Liver (tissue), 9 donors: ENCODE measurements around the gene ZNF260. TPM values are rescaled to one million over a fixed set of nuclear protein-coding genes. Genes with fewer than 3 reads are reported as not detected.
A peak's percentile ranks its signal among the peaks of the same experiment; 100 is the strongest.

Source experiments
- DNase-seq: peaks from one replicate; pipeline ENCODE4 v3.0.0-alpha.2; 2017; ENCODE audit warnings: low spot score
- H3K27ac ChIP-seq, 2 donors: one replicate each; pipeline ENCODE4 v1.7.0; 2013; ENCODE audit warnings: inconsistent platforms in 2 of 2, low read length in 2 of 2, control low read depth in 1 of 2, low read depth in 1 of 2, mild to moderate bottlenecking in 1 of 2
- H3K27me3 ChIP-seq, 4 donors: one replicate each; pipeline versions ENCODE4 v1.6.1 to v1.7.0; 2013; ENCODE audit warnings: low read length in 3 of 4, inconsistent platforms in 1 of 4, mild to moderate bottlenecking in 1 of 4, moderate library complexity in 1 of 4; ENCODE audit not compliant: control insufficient read depth in 4 of 4, insufficient read depth in 4 of 4
- H3K36me3 ChIP-seq, 4 donors: one replicate each; pipeline versions ENCODE4 v1.6.1 to v1.7.0; 2013; ENCODE audit warnings: low read length in 3 of 4, mild to moderate bottlenecking in 3 of 4, low read depth in 1 of 4, moderate library complexity in 1 of 4; ENCODE audit not compliant: control insufficient read depth in 4 of 4, insufficient read depth in 3 of 4
- H3K4me1 ChIP-seq, 4 donors: one replicate each; pipeline versions ENCODE4 v1.6.1 to v1.7.0; 2013; ENCODE audit warnings: low read length in 3 of 4, mild to moderate bottlenecking in 3 of 4, moderate library complexity in 1 of 4; ENCODE audit not compliant: control insufficient read depth in 4 of 4, insufficient read depth in 4 of 4
- H3K4me3 ChIP-seq, 3 donors: one replicate each; pipeline versions ENCODE4 v1.6.1 to v1.7.0; 2013; ENCODE audit warnings: low read length in 3 of 3, control low read depth in 1 of 3, low read depth in 1 of 3, mild to moderate bottlenecking in 1 of 3
- H3K9ac ChIP-seq, 2 donors: one replicate each; pipeline ENCODE4 v1.7.0; 2013; ENCODE audit warnings: low read length in 2 of 2, mild to moderate bottlenecking in 2 of 2, moderate library complexity in 2 of 2, control low read depth in 1 of 2, low read depth in 1 of 2
- H3K9me3 ChIP-seq, 4 donors: one replicate each; pipeline versions ENCODE4 v1.6.1 to v1.7.0; 2013; ENCODE audit warnings: low read length in 3 of 4; ENCODE audit not compliant: control insufficient read depth in 4 of 4
- FOXA1 ChIP-seq: IDR thresholded peaks from 2 replicates; pipeline ENCODE4 v1.6.1; 2016; ENCODE audit warnings: antibody characterized with exemption
- FOXA2 ChIP-seq: IDR thresholded peaks from 2 replicates; pipeline ENCODE4 v1.6.1; 2016; ENCODE audit warnings: antibody characterized with exemption
- GABPA ChIP-seq, 2 donors: IDR thresholded peaks in 1 of 2; conservative IDR thresholded peaks in 1 of 2; 2 replicates each; pipeline ENCODE4 v1.6.1; 2016; ENCODE audit warnings: antibody characterized with exemption in 2 of 2, mild to moderate bottlenecking in 1 of 2, moderate library complexity in 1 of 2
- HNF4A ChIP-seq, 2 donors: conservative IDR thresholded peaks; 2 replicates each; pipeline ENCODE4 v1.6.1; 2016; ENCODE audit warnings: antibody characterized with exemption in 2 of 2, mild to moderate bottlenecking in 2 of 2
- HNF4G ChIP-seq: IDR thresholded peaks from 2 replicates; pipeline ENCODE4 v1.6.1; 2016; ENCODE audit warnings: antibody characterized with exemption
- JUND ChIP-seq, 2 donors: IDR thresholded peaks; 2 replicates each; pipeline ENCODE4 v1.6.1; 2016; ENCODE audit warnings: antibody characterized with exemption in 2 of 2
- NR2F2 ChIP-seq: IDR thresholded peaks from 2 replicates; pipeline ENCODE4 v1.6.1; 2016; ENCODE audit warnings: antibody characterized with exemption
- RAD21 ChIP-seq, 2 donors: IDR thresholded peaks; 2 replicates each; pipeline ENCODE4 v1.6.1; 2016; ENCODE audit warnings: antibody characterized with exemption in 2 of 2, mild to moderate bottlenecking in 2 of 2
- RXRA ChIP-seq, 2 donors: IDR thresholded peaks; 2 replicates each; pipeline ENCODE4 v1.6.1; 2017 to 2018; ENCODE audit warnings: antibody characterized with exemption in 2 of 2, mild to moderate bottlenecking in 1 of 2
- SP1 ChIP-seq: IDR thresholded peaks from 2 replicates; pipeline ENCODE4 v1.6.1; 2018; ENCODE audit warnings: antibody characterized with exemption, mild to moderate bottlenecking
- TAF1 ChIP-seq: conservative IDR thresholded peaks from 2 replicates; pipeline ENCODE4 v1.6.1; 2016; ENCODE audit warnings: antibody characterized with exemption, mild to moderate bottlenecking
- YY1 ChIP-seq: IDR thresholded peaks from 2 replicates; pipeline ENCODE4 v1.6.1; 2016; ENCODE audit warnings: antibody characterized with exemption, mild to moderate bottlenecking
- WGBS: extraction: QIAGEN DNeasy Blood & Tissue Kit; methylation state at CpG from one replicate; pipeline ENCODE4 v1.1.7; 2013; 5-methylcytosine and 5-hydroxymethylcytosine counted together
- polyA plus RNA-seq, 2 donors: library from polyadenylated mRNA; stranded (reverse) in 1 of 2; unstranded in 1 of 2; fragments of 200-250 nt in 1 of 2; fragments of >200 nt in 1 of 2; fragmentation: Nextera tagmentation in 1 of 2; extraction: Ambion mirVana in 1 of 2; gene quantifications; one replicate each; pipeline versions ENCODE4 v1.2.1 to v1.2.3, GENCODE V29; 2013 to 2015
- total RNA-seq, 2 donors: library from RNA; depleted of rRNA; stranded (reverse); fragments of >200 nt; gene quantifications; one replicate each; pipeline ENCODE4 v1.2.3, GENCODE V29; 2014
- TF ChIP-seq, protein P1 (sequence below): IDR thresholded peaks from 2 replicates; pipeline ENCODE4 v1.6.1; 2016; ENCODE audit warnings: antibody characterized with exemption
- TF ChIP-seq, protein P2 (sequence below): fragments of 150-350 bp; IDR thresholded peaks from 2 replicates; pipeline ENCODE4 v1.5.1; 2017; ENCODE audit warnings: improper control_type of control experiment, low read depth, low read length; ENCODE audit not compliant: missing input control
- TF ChIP-seq, protein P3 (sequence below): IDR thresholded peaks from 2 replicates; pipeline ENCODE4 v1.6.1; 2016; ENCODE audit warnings: antibody characterized with exemption
- TF ChIP-seq, protein P4 (sequence below): IDR thresholded peaks from 2 replicates; pipeline ENCODE4 v1.6.1; 2016; ENCODE audit warnings: antibody characterized with exemption
- TF ChIP-seq, protein P5 (sequence below): IDR thresholded peaks from 2 replicates; pipeline ENCODE4 v1.6.1; 2016; ENCODE audit warnings: antibody characterized with exemption, mild to moderate bottlenecking
- donor health status: healthy.
- donor health status: healthy.
- donor health status: healthy.
- donor health status: healthy.
- donor health status: healthy.

ZNF260 gene
- total and polyA plus RNA-seq, 4 donors, result 1.7 to 10.4 (median 5.6) TPM

DNA sequence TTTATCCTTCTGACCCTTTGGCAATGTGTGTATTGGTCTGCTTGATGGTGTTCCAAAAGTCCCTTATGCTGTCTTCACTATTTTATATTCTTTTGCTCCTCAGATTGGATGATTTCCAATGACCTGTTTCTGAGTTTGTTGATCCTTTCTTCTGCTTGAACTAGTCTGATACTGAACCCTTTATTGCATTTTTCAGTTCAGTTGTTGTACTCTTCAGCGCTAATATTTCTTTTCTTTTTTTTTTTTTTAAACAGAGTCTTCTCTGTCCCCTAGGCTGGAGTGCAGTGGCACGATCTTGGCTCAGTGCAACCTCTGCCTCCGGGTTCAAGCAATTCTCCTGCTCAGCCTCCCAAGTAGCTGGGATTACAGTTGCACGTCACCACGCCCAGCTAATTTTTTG, 26.1 kb downstream of the ZNF260 start:
- H3K9ac ChIP-seq, result no peak overlapping the region
- DNase-seq, result no peak
- no peaks in the 10 kb centered on the region for H3K27me3 ChIP-seq
- H3K4me3 ChIP-seq, result peak overlapping the region in 1 of 3 donors; percentile 5
- peaks cover 18 to 48% (median 40%) of the 10 kb centered on the region in 4 donors for H3K9me3 ChIP-seq
- 87% methylated on average over 5 of the region's 5 CpGs for WGBS
- no peak overlapping the region for H3K27ac ChIP-seq
- no peak for TF ChIP-seq FOXA2
- no peak for TF ChIP-seq HNF4G
- TF ChIP-seq, protein P1, sequence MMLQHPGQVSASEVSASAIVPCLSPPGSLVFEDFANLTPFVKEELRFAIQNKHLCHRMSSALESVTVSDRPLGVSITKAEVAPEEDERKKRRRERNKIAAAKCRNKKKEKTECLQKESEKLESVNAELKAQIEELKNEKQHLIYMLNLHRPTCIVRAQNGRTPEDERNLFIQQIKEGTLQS, result no peak
- no peak for TF ChIP-seq GABPA (IDR thresholded peaks at IDR 0.05 in 1 of 2, conservative IDR thresholded peaks at IDR 0.05 in 1 of 2)
- no peak for TF ChIP-seq NR2F2
- TF ChIP-seq, protein P2, sequence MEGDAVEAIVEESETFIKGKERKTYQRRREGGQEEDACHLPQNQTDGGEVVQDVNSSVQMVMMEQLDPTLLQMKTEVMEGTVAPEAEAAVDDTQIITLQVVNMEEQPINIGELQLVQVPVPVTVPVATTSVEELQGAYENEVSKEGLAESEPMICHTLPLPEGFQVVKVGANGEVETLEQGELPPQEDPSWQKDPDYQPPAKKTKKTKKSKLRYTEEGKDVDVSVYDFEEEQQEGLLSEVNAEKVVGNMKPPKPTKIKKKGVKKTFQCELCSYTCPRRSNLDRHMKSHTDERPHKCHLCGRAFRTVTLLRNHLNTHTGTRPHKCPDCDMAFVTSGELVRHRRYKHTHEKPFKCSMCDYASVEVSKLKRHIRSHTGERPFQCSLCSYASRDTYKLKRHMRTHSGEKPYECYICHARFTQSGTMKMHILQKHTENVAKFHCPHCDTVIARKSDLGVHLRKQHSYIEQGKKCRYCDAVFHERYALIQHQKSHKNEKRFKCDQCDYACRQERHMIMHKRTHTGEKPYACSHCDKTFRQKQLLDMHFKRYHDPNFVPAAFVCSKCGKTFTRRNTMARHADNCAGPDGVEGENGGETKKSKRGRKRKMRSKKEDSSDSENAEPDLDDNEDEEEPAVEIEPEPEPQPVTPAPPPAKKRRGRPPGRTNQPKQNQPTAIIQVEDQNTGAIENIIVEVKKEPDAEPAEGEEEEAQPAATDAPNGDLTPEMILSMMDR, result no peak
- TF ChIP-seq YY1, result no peak
- TF ChIP-seq JUND (IDR thresholded peaks at IDR 0.05), result no peak
- TF ChIP-seq, protein P3, sequence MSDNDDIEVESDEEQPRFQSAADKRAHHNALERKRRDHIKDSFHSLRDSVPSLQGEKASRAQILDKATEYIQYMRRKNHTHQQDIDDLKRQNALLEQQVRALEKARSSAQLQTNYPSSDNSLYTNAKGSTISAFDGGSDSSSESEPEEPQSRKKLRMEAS, result no peak
- TF ChIP-seq TAF1, result no peak
- TF ChIP-seq SP1, result no peak
- H3K4me1 ChIP-seq, result no peaks in the 10 kb centered on the region
- no peaks in the 10 kb centered on the region for H3K36me3 ChIP-seq

DNA sequence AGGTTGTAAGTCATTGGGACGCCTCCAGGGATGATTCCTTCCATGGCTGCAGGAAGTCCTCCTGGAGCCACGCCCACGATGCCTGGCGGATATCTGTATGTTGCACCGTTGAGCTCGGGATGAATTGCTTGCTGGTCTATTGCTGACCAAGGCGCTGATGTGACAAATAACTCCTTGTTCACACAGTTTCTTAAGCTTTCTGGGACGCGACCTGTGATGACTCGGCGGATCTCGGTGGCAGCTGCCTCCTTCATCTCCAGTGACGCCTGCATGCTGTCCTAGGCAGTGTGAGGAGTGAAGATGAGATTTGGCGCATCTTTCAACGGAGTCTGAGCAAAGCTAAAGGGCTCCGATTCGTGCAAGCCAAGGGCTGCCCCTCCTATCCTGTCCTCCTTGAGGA, 31.1 kb downstream of the ZNF260 start:
- H3K27ac ChIP-seq, result no peak overlapping the region
- H3K36me3 ChIP-seq, result no peaks in the 10 kb centered on the region
- H3K4me3 ChIP-seq, result peak overlapping the region in 1 of 3 donors; percentile 20
- 92% methylated on average over 17 of the region's 17 CpGs for WGBS
- H3K9ac ChIP-seq, result no peak overlapping the region
- peaks cover 7 to 37% (median 26%) of the 10 kb centered on the region in 4 donors for H3K9me3 ChIP-seq
- no peak for DNase-seq
- no peaks in the 10 kb centered on the region for H3K27me3 ChIP-seq
- TF ChIP-seq RXRA (IDR thresholded peaks at IDR 0.05) (no peak), RAD21 (IDR thresholded peaks at IDR 0.05) (no peak), GABPA (IDR thresholded peaks at IDR 0.05 in 1 of 2, conservative IDR thresholded peaks at IDR 0.05 in 1 of 2) (no peak), SP1 (no peak), FOXA1 (no peak), HNF4A (conservative IDR thresholded peaks at IDR 0.05) (no peak), TAF1 (no peak)
- TF ChIP-seq, protein P3, result no peak
- TF ChIP-seq, protein P4, sequence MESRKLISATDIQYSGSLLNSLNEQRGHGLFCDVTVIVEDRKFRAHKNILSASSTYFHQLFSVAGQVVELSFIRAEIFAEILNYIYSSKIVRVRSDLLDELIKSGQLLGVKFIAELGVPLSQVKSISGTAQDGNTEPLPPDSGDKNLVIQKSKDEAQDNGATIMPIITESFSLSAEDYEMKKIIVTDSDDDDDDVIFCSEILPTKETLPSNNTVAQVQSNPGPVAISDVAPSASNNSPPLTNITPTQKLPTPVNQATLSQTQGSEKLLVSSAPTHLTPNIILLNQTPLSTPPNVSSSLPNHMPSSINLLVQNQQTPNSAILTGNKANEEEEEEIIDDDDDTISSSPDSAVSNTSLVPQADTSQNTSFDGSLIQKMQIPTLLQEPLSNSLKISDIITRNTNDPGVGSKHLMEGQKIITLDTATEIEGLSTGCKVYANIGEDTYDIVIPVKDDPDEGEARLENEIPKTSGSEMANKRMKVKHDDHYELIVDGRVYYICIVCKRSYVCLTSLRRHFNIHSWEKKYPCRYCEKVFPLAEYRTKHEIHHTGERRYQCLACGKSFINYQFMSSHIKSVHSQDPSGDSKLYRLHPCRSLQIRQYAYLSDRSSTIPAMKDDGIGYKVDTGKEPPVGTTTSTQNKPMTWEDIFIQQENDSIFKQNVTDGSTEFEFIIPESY, result no peak
- TF ChIP-seq, protein P5, sequence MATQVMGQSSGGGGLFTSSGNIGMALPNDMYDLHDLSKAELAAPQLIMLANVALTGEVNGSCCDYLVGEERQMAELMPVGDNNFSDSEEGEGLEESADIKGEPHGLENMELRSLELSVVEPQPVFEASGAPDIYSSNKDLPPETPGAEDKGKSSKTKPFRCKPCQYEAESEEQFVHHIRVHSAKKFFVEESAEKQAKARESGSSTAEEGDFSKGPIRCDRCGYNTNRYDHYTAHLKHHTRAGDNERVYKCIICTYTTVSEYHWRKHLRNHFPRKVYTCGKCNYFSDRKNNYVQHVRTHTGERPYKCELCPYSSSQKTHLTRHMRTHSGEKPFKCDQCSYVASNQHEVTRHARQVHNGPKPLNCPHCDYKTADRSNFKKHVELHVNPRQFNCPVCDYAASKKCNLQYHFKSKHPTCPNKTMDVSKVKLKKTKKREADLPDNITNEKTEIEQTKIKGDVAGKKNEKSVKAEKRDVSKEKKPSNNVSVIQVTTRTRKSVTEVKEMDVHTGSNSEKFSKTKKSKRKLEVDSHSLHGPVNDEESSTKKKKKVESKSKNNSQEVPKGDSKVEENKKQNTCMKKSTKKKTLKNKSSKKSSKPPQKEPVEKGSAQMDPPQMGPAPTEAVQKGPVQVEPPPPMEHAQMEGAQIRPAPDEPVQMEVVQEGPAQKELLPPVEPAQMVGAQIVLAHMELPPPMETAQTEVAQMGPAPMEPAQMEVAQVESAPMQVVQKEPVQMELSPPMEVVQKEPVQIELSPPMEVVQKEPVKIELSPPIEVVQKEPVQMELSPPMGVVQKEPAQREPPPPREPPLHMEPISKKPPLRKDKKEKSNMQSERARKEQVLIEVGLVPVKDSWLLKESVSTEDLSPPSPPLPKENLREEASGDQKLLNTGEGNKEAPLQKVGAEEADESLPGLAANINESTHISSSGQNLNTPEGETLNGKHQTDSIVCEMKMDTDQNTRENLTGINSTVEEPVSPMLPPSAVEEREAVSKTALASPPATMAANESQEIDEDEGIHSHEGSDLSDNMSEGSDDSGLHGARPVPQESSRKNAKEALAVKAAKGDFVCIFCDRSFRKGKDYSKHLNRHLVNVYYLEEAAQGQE, result no peak
- TF ChIP-seq, protein P2, result no peak
- H3K4me1 ChIP-seq, result no peaks in the 10 kb centered on the region
